Heart left ventricle (tissue), 13 donors: Measurements from ENCODE around the gene ADGRV1.

Source experiments
- POLR2A ChIP-seq, 2 donors: fragments of 450-650 bp; IDR thresholded peaks; one replicate each; pipeline ENCODE4 v1.6.1; 2017; ENCODE audit warnings: antibody characterized with exemption in 2 of 2, mild to moderate bottlenecking in 2 of 2, moderate library complexity in 2 of 2
- TF ChIP-seq, protein P1 (sequence below), 12 donors: fragments of 200-600 bp; sonication (generic) in 4 of 12; IDR thresholded peaks; one replicate each; pipeline versions ENCODE4 v1.5.0 to v1.8.0; 2018 to 2022; ENCODE audit warnings: antibody characterized with exemption in 12 of 12, mild to moderate bottlenecking in 5 of 12
- donor health status: ischemic (EF 13 %, LVEDD 7.1; RV severe dilation, severe dysfunction).
- donor health status: DM: no; HTN: yes; CAD: no.
- donor health status: DM: no; HTN: no; CAD: no.
- donor health status: ischemic (EF 25% LVEDD 6.9; RV normal size, moderate dysfunction).
- donor health status: ischemic (EF 25% LVEDD 5.7; RV mildly dilated, moderate dysfunction).
- donor health status: ischemic (EF 35%, LVEDD 5.7; RV mildly dilated, moderate dysfunction).
- donor health status: nonischemic (EF 11% LVEDD 7.7; RV severe dilation, severe dysfunction).
- donor health status: DM: yes; HTN: yes; CAD: no.
- donor health status: PGD.
- donor health status: ischemic (EF 29% LVEDD 5.4; RV normal size, mild dysfunction).
- donor health status: nonischemic (EF 23%, LVEDD 6.1; RV moderate dilation, normal function).

DNA sequence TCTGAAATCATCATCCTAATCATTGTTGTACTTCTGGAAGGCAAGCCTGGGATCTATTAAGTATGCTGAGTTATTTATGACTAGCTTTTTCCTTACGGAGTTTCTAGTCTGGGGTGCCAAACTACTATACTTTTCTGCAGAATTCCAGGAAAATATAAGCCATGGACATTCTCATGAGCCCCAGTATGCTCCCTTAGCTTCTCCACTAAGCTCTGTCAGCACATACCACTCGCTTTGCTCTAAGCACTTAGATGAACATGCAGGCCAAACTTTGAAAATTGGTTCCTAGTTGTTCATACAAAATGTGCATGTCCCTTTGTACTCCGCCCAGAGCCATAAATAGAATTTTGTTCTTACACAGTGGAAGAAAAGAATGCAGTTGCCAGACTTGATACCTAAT, 539.9 kb downstream of the ADGRV1 start:
- no peak for TF ChIP-seq POLR2A (IDR thresholded peaks at IDR 0.05)
- TF ChIP-seq, protein P1, sequence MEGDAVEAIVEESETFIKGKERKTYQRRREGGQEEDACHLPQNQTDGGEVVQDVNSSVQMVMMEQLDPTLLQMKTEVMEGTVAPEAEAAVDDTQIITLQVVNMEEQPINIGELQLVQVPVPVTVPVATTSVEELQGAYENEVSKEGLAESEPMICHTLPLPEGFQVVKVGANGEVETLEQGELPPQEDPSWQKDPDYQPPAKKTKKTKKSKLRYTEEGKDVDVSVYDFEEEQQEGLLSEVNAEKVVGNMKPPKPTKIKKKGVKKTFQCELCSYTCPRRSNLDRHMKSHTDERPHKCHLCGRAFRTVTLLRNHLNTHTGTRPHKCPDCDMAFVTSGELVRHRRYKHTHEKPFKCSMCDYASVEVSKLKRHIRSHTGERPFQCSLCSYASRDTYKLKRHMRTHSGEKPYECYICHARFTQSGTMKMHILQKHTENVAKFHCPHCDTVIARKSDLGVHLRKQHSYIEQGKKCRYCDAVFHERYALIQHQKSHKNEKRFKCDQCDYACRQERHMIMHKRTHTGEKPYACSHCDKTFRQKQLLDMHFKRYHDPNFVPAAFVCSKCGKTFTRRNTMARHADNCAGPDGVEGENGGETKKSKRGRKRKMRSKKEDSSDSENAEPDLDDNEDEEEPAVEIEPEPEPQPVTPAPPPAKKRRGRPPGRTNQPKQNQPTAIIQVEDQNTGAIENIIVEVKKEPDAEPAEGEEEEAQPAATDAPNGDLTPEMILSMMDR (IDR thresholded peaks at IDR 0.05): no peak
